CD8-positive, alpha-beta memory T cell (primary cell): ENCODE measurements around the gene KCTD8. TPM values are rescaled to one million over a fixed set of nuclear protein-coding genes. Genes with fewer than 3 reads are reported as not detected.
"Not testable (repeated sequence)": the region's sequence is repeated elsewhere in the genome, so short reads cannot be mapped to it uniquely, and the experiment has no call there.

Experiments used
- CTCF ChIA-PET: fragments of 350-600 bp; sonication (Branson Sonifier 250); formaldehyde crosslinking; loops from one replicate; lab custom pipeline; 2021; ENCODE audit warnings: antibody characterized with exemption; lab: Charles Lee
- POLR2A ChIA-PET: fragments of 350-600 bp; sonication (Branson Sonifier 250); formaldehyde crosslinking; loops from one replicate; lab custom pipeline; 2021; ENCODE audit warnings: antibody characterized with exemption; lab: Charles Lee
- DNase-seq, 5 donors: peaks; one replicate each; pipeline versions ENCODE4 v3.0.0 to v3.0.0-alpha.2; 2020 to 2022; ENCODE audit warnings: mixed read lengths in 1 of 5
- H3K27ac ChIP-seq: one replicate; pipeline ENCODE4 v1.7.0; 2013; ENCODE audit warnings: low read depth, mild to moderate bottlenecking, low read length, moderate library complexity
- H3K27me3 ChIP-seq: 2 replicates; pipeline ENCODE4 v1.7.0; 2013; ENCODE audit warnings: low read length, mild to moderate bottlenecking; ENCODE audit not compliant: insufficient read depth, poor library complexity, severe bottlenecking
- H3K36me3 ChIP-seq: 2 replicates; pipeline ENCODE4 v1.7.0; 2013; ENCODE audit warnings: mild to moderate bottlenecking, low read length, moderate library complexity; ENCODE audit not compliant: insufficient read depth
- H3K4me1 ChIP-seq: 2 replicates; pipeline ENCODE4 v1.7.0; 2013; ENCODE audit warnings: mild to moderate bottlenecking, low read length, moderate library complexity; ENCODE audit not compliant: insufficient read depth
- H3K4me3 ChIP-seq: 2 replicates; pipeline ENCODE4 v1.7.0; 2013; ENCODE audit warnings: mild to moderate bottlenecking, low read length
- H3K9me3 ChIP-seq: 2 replicates; pipeline ENCODE4 v1.7.0; 2013; ENCODE audit warnings: mild to moderate bottlenecking, low read length
- H3K27ac Mint-ChIP-seq, 8 donors: one replicate each; pipeline ENCODE4 v1.8.0; 2020 to 2021; ENCODE audit warnings: mixed read lengths in 8 of 8, mild to moderate bottlenecking in 6 of 8, inconsistent platforms in 3 of 8, moderate library complexity in 3 of 8
- H3K27me3 Mint-ChIP-seq, 2 donors: one replicate each; pipeline ENCODE4 v1.8.0; 2020 to 2021; ENCODE audit warnings: mixed read lengths in 2 of 2, mild to moderate bottlenecking in 1 of 2, moderate library complexity in 1 of 2
- H3K36me3 Mint-ChIP-seq, 3 donors: one replicate each; pipeline ENCODE4 v1.8.0; 2020 to 2021; ENCODE audit warnings: mixed read lengths in 3 of 3, inconsistent platforms in 1 of 3, mild to moderate bottlenecking in 1 of 3
- H3K4me1 Mint-ChIP-seq, 3 donors: one replicate each; pipeline ENCODE4 v1.8.0; 2020 to 2021; ENCODE audit warnings: mixed read lengths in 3 of 3, inconsistent platforms in 1 of 3, mild to moderate bottlenecking in 1 of 3
- H3K4me3 Mint-ChIP-seq, 7 donors: one replicate each; pipeline ENCODE4 v1.8.0; 2020 to 2021; ENCODE audit warnings: mixed read lengths in 7 of 7, mild to moderate bottlenecking in 6 of 7, moderate library complexity in 4 of 7, inconsistent platforms in 2 of 7
- H3K9me3 Mint-ChIP-seq, 5 donors: one replicate each; pipeline ENCODE4 v1.8.0; 2020 to 2022; ENCODE audit warnings: mixed read lengths in 5 of 5, mild to moderate bottlenecking in 3 of 5, moderate library complexity in 2 of 5, inconsistent platforms in 1 of 5
- polyA plus RNA-seq: library from polyadenylated mRNA; unstranded; fragments of 300-500 nt; fragmentation: Illumina TruSeq; gene quantifications from one replicate; pipeline ENCODE4 v1.2.3, GENCODE V29; 2021
- total RNA-seq, 2 experiments: library from RNA; stranded (reverse); gene quantifications; one replicate each; pipeline ENCODE4 v1.2.3, GENCODE V29; 2021

The KCTD8 gene
- total and polyA plus RNA-seq, 3 experiments from 2014 or later: not detected

DNA sequence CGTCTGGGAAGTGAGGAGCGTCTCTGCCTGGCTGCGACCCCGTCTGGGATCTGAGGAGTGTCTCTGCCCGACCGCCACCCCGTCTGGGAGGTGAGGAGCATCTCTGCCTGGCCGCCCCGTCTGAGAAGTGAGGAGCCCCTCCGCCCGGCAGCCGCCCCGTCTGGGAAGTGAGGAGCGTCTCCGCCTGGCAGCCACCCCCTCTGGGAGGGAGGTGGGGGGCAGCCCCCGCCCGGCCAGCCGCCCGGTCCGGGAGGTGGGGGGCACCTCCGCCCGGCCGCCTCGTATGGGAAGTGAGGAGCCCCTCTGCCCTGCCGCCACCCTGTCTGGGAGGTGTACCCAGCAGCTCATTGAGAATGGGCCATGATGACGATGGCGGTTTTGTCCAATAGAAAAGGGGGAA lies 280.8 kb downstream of the KCTD8 start:
- H3K27me3 ChIP-seq, H3K9me3 ChIP-seq, H3K27me3 Mint-ChIP-seq, H3K27ac ChIP-seq, H3K4me1 ChIP-seq, H3K36me3 Mint-ChIP-seq, DNase-seq, H3K27ac Mint-ChIP-seq, H3K36me3 ChIP-seq, H3K4me1 Mint-ChIP-seq, H3K4me3 Mint-ChIP-seq, H3K4me3 ChIP-seq, CTCF ChIA-PET, POLR2A ChIA-PET: not testable (repeated sequence)
- peaks cover 0 to 18% (median 5%) of the 10 kb centered on the region in 5 donors for H3K9me3 Mint-ChIP-seq

DNA sequence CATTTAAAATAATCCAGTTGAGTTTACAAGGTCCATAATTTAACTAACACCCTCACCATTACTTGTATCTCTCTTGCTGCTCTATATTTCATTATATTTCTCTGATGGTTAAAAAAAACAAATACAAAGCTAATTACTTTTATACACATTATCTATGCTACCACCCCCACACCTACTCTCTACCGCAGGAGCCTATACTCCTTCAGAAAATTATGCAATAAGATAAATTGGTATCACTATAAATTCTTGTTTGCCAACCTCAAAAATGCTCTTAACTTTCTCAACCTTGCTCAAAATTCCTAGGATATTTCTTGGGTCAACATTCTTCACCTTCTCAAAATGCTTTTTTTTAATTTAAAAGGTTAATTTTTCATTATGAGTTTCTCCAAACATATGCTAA lies 282.7 kb downstream of the KCTD8 start:
- Histone ChIP-seq H3K9me3 (no peaks in the 10 kb centered on the region), H3K36me3 (no peaks in the 10 kb centered on the region), H3K4me1 (no peaks in the 10 kb centered on the region), H3K4me3 (no peak overlapping the region), H3K27ac (no peak overlapping the region), H3K27me3 (no peaks in the 10 kb centered on the region)
- DNase-seq: no peak
- no peaks in the 10 kb centered on the region for H3K27me3 Mint-ChIP-seq
- CTCF ChIA-PET: no interaction called here
- H3K4me3 Mint-ChIP-seq: no peak overlapping the region
- no peaks in the 10 kb centered on the region for H3K36me3 Mint-ChIP-seq
- H3K4me1 Mint-ChIP-seq: no peaks in the 10 kb centered on the region
- peaks cover 0 to 17% (median 5%) of the 10 kb centered on the region in 5 donors for H3K9me3 Mint-ChIP-seq
- no peak overlapping the region for H3K27ac Mint-ChIP-seq
- POLR2A ChIA-PET: no interaction called here

DNA sequence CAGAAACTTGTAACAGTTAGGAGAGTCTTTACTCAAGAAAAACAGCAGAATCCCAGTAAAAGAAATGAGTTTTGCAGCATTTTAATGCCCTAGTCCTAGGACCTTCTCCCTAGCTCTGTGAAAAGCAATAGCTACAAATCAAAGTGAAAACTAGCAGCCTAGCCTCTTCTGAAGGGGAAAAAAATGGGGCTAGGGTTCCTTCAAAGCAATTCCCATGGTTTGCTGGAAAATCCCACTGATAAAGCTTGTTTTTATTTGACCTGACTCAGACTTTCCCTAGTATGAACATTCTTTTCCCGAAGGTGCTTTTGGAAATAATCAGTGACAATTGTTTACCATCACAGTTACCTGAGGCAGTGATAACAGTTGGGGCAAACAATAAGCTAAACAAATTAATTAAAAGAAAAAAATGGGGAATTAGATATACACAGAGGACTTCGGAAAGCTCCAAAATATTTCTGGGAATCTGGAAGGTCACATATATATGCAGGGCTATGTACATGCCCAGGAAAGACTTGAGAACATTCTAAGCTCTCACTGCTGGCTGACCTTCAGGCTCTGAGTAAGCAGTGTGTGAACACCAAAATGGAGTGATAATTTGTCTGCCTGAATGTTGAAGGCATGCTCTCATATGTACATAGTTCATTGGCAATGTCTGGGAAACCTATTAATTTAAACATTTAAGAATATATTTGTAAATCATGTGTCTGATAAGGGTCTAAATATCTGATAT lies 285.9 kb downstream of the KCTD8 start:
- Mint-ChIP-seq H3K36me3 (no peaks in the 10 kb centered on the region), H3K4me3 (no peak overlapping the region), H3K27ac (no peak overlapping the region), H3K4me1 (no peaks in the 10 kb centered on the region), H3K9me3 (peaks cover 0 to 20% (median 5%) of the 10 kb centered on the region in 5 donors), H3K27me3 (no peaks in the 10 kb centered on the region)
- no peak for DNase-seq
- no peak overlapping the region for H3K27ac ChIP-seq
- POLR2A ChIA-PET: no interaction called here
- H3K27me3 ChIP-seq: no peaks in the 10 kb centered on the region
- H3K9me3 ChIP-seq: no peaks in the 10 kb centered on the region
- no peaks in the 10 kb centered on the region for H3K4me1 ChIP-seq
- CTCF ChIA-PET: no interaction called here
- H3K36me3 ChIP-seq: no peaks in the 10 kb centered on the region
- H3K4me3 ChIP-seq: no peak overlapping the region

DNA sequence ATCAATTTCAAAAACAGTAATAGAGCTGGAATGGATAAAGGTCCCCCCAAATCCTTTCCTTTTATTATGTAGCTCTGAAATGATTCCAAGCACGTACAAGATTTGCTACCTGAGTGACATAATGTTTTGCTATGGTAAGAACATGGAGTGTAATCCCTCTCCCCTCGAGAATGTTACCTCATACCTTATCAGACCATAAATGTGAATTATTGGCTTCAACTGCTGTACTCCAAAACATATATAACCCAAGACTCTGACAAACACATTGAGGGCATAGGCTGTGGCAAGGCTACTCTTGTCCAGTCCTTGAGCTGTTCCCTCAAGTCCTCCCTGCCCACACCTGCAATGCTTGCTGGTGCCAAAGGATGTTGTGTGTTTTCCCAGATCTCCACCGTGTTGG lies 286.9 kb downstream of the KCTD8 start:
- ChIA-PET POLR2A (no interaction called here), CTCF (no interaction called here)
- H3K27ac ChIP-seq: no peak overlapping the region
- Mint-ChIP-seq H3K27ac (peak overlapping the region in 1 of 8 donors; percentile 21), H3K36me3 (no peaks in the 10 kb centered on the region), H3K9me3 (peaks cover 0 to 22% (median 5%) of the 10 kb centered on the region in 5 donors), H3K27me3 (no peaks in the 10 kb centered on the region), H3K4me1 (no peaks in the 10 kb centered on the region), H3K4me3 (no peak overlapping the region)
- no peaks in the 10 kb centered on the region for H3K9me3 ChIP-seq
- DNase-seq: no peak
- H3K4me1 ChIP-seq: no peaks in the 10 kb centered on the region
- no peak overlapping the region for H3K4me3 ChIP-seq
- H3K36me3 ChIP-seq: no peaks in the 10 kb centered on the region
- no peaks in the 10 kb centered on the region for H3K27me3 ChIP-seq

DNA sequence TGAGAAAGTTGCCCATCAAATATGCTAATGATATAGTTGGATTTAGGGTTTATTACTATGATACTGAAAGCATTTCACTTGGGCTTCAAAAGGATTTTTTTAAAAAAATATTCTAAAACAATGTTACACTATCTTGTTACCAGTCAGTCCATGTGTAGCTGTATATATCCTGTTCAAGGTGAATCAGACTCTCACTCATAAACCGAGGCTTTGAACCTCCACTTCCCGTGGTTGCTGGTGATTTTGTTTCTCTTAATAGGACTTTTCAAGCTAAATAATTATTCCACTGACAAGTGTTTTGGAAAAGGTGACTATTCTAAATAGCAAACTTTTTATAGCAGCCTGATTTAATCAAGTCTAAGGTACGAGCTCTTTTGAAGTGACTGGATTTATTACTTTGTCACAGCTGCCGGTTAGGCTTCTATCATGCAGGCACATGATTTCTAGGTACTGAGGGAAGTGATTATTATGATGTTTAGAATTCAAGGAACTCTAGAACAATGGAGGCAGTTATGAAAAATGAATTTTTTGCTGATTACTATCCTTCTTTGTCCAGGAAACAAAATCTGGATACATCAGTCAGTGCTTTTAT lies 287.7 kb downstream of the KCTD8 start:
- Mint-ChIP-seq H3K4me1 (no peaks in the 10 kb centered on the region), H3K27me3 (no peaks in the 10 kb centered on the region), H3K36me3 (no peaks in the 10 kb centered on the region), H3K27ac (no peak overlapping the region), H3K9me3 (peaks cover 0 to 26% (median 3%) of the 10 kb centered on the region in 5 donors), H3K4me3 (no peak overlapping the region)
- Histone ChIP-seq H3K27ac (no peak overlapping the region), H3K27me3 (no peaks in the 10 kb centered on the region), H3K9me3 (no peaks in the 10 kb centered on the region), H3K36me3 (no peaks in the 10 kb centered on the region), H3K4me3 (no peak overlapping the region), H3K4me1 (no peaks in the 10 kb centered on the region)
- ChIA-PET POLR2A (no interaction called here), CTCF (no interaction called here)
- no peak for DNase-seq

DNA sequence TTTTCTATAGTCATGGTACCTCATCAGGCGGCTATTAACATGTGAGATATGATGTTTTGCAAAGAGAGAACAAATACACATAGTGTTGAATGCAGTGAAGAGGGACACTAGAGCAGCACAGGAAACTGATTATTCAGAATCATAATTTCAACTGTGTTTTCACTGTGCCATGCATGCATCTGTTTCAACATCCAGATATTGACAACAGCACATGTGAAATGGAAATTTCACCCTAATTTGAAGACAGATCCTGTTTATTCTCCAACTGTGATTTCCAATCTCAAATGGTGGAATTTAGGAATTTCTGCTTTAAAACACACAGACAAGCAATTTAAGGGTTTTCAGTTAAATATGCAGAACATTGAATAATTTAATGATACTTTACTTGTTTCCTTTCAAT lies 288.6 kb downstream of the KCTD8 start:
- Mint-ChIP-seq H3K4me3 (no peak overlapping the region), H3K27ac (no peak overlapping the region), H3K36me3 (no peaks in the 10 kb centered on the region), H3K4me1 (no peaks in the 10 kb centered on the region), H3K27me3 (no peaks in the 10 kb centered on the region), H3K9me3 (peaks cover 0 to 30% (median 3%) of the 10 kb centered on the region in 5 donors)
- Histone ChIP-seq H3K4me3 (no peak overlapping the region), H3K36me3 (no peaks in the 10 kb centered on the region), H3K27ac (no peak overlapping the region), H3K27me3 (no peaks in the 10 kb centered on the region), H3K4me1 (no peaks in the 10 kb centered on the region), H3K9me3 (no peaks in the 10 kb centered on the region)
- DNase-seq: no peak
- ChIA-PET CTCF (no interaction called here), POLR2A (no interaction called here)

DNA sequence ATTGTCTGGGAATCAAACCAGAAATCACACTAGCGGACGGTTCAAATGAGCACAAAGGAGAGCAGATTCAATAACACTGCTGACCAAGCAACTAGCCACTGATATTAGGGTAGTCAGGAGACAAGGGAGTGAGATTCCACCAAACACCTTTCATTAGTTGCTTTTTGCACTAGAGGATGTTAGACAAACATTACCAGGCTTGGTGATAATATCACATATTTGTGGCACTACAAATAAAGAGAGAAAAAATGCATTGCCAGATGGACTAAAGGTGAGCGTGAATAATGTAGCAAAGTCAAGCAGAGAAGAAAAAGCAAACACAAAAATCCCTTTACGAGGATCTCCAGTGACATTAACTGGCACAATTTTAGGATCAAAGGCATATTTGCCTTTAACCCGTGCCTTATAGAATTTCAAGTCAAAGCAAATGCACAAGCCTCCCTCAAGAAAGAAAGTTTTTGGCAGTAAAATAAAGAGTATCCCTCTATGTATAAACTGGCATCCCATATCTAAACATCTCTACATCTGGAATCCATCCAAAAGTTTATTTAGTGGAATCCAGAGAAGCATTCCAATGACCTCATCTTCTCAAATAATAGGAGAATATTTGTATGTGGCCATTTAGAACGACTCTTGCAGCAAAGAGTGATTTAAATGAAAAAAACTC lies 290.9 kb downstream of the KCTD8 start:
- no peak overlapping the region for H3K27ac ChIP-seq
- ChIA-PET CTCF (no interaction called here), POLR2A (no interaction called here)
- no peak overlapping the region for H3K4me3 ChIP-seq
- H3K27me3 ChIP-seq: no peaks in the 10 kb centered on the region
- Mint-ChIP-seq H3K9me3 (peaks cover 0 to 42% (median 6%) of the 10 kb centered on the region in 5 donors), H3K27ac (no peak overlapping the region), H3K4me1 (no peaks in the 10 kb centered on the region), H3K4me3 (no peak overlapping the region), H3K27me3 (no peaks in the 10 kb centered on the region), H3K36me3 (no peaks in the 10 kb centered on the region)
- no peaks in the 10 kb centered on the region for H3K9me3 ChIP-seq
- no peaks in the 10 kb centered on the region for H3K4me1 ChIP-seq
- H3K36me3 ChIP-seq: no peaks in the 10 kb centered on the region
- DNase-seq: no peak

DNA sequence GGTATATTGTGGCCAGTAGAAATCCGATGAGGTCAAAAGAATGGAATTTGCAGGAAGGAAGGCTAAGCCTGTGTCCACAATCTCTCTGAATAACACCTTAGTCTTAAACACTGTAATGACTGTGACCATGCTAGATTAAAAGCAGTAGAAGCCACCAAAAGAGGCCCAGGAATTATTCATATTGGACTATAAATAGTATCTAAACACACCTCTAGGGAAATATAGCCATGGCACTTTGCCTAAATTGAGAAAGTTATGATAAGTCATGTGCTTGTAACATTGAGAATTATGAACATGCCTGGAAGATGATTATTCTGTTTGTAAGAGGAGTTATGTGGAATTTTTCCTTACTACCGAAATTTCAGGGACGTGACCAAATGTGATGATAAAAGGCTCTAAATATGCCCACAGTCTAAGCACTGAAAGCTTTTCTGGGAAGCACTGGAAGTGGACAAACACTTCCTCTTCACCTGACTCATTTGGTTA lies 298.5 kb downstream of the KCTD8 start:
- H3K4me3 ChIP-seq: no peak overlapping the region
- POLR2A ChIA-PET: no interaction called here
- H3K36me3 Mint-ChIP-seq: peaks cover 0 to 2% (median 0%) of the 10 kb centered on the region in 3 donors
- H3K9me3 ChIP-seq: no peaks in the 10 kb centered on the region
- no peak for DNase-seq
- H3K4me1 Mint-ChIP-seq: no peaks in the 10 kb centered on the region
- no peak overlapping the region for H3K27ac ChIP-seq
- H3K4me3 Mint-ChIP-seq: no peak overlapping the region
- CTCF ChIA-PET: no interaction called here
- peaks cover 2 to 28% (median 11%) of the 10 kb centered on the region in 5 donors for H3K9me3 Mint-ChIP-seq
- H3K27me3 Mint-ChIP-seq: no peaks in the 10 kb centered on the region
- H3K27me3 ChIP-seq: no peaks in the 10 kb centered on the region
- no peaks in the 10 kb centered on the region for H3K4me1 ChIP-seq
- H3K36me3 ChIP-seq: no peaks in the 10 kb centered on the region
- peak overlapping the region in 1 of 8 donors; percentile 32 for H3K27ac Mint-ChIP-seq
